ENCODE measurements around the gene NFATC1. TPM values are rescaled to one million over a fixed set of nuclear protein-coding genes. Genes with fewer than 3 reads are reported as not detected.

Gene NFATC1
- polyA plus RNA-seq, 1 donor from 2014 or later, result 0.37 TPM

- Histone ChIP-seq H3K27me3 (ENCODE audit: insufficient read depth, low read depth, low read length) (no peaks in the 10 kb centered on the region), H3F3A (ENCODE audit: insufficient read depth, low read length, poor library complexity, severe bottlenecking) (no peaks in the 10 kb centered on the region), H3K9me3 (ENCODE audit: low read length) (peaks cover 8% of the 10 kb centered on the region), H4K20me1 (ENCODE audit: insufficient read depth) (no peaks in the 10 kb centered on the region), H3K27ac (ENCODE audit: low read length) (no peak overlapping the region), H3K4me3 (ENCODE audit: low read length) (no peak overlapping the region), H3K9ac (ENCODE audit: low read length) (no peak overlapping the region), H3K4me2 (ENCODE audit: low read length) (no peak overlapping the region), H2AFZ (ENCODE audit: low read depth, low read length) (no peak overlapping the region), H3K9me2 (ENCODE audit: insufficient read depth, low read length) (no peaks in the 10 kb centered on the region), H3K36me3 (ENCODE audit: insufficient read depth, low read length) (no peaks in the 10 kb centered on the region), H3K79me2 (replicated peaks; ENCODE audit: insufficient read depth, low read length) (no peaks in the 10 kb centered on the region)
- TF ChIP-seq RAD21 (conservative IDR thresholded peaks at IDR 0.05), result no peak
- TF ChIP-seq EZH2 (IDR thresholded peaks at IDR 0.05; ENCODE audit: borderline replicate concordance, insufficient read depth, low read length, poor library complexity, severe bottlenecking), result no peak
- TF ChIP-seq TAF1 (IDR thresholded peaks at IDR 0.05; ENCODE audit: low read depth), result no peak
- TF ChIP-seq MXI1 (conservative IDR thresholded peaks at IDR 0.05; ENCODE audit: poor library complexity, severe bottlenecking), result no peak
- no peak for TF ChIP-seq CTCF (IDR thresholded peaks at IDR 0.05; ENCODE audit: poor library complexity, severe bottlenecking)
Measured at GRCh38 chr18:79570266-79571201, 174.8 kb downstream of the NFATC1 start.

- Histone ChIP-seq H3K9ac (ENCODE audit: low read length) (no peak overlapping the region), H3K79me2 (replicated peaks; ENCODE audit: insufficient read depth, low read length) (no peaks in the 10 kb centered on the region), H4K20me1 (ENCODE audit: insufficient read depth) (no peaks in the 10 kb centered on the region), H3F3A (ENCODE audit: insufficient read depth, low read length, poor library complexity, severe bottlenecking) (no peaks in the 10 kb centered on the region), H3K4me3 (ENCODE audit: low read length) (no peak overlapping the region), H3K27me3 (ENCODE audit: insufficient read depth, low read depth, low read length) (no peaks in the 10 kb centered on the region), H3K9me2 (ENCODE audit: insufficient read depth, low read length) (no peaks in the 10 kb centered on the region), H3K36me3 (ENCODE audit: insufficient read depth, low read length) (no peaks in the 10 kb centered on the region), H3K4me2 (ENCODE audit: low read length) (no peak overlapping the region), H3K27ac (ENCODE audit: low read length) (no peak overlapping the region), H3K9me3 (ENCODE audit: low read length) (peaks cover 8% of the 10 kb centered on the region), H2AFZ (ENCODE audit: low read depth, low read length) (no peak overlapping the region)
- TF ChIP-seq REST (IDR thresholded peaks at IDR 0.05; ENCODE audit: borderline replicate concordance) (no peak), TAF1 (IDR thresholded peaks at IDR 0.05; ENCODE audit: low read depth) (no peak), EP300 (conservative IDR thresholded peaks at IDR 0.05; ENCODE audit: poor library complexity, severe bottlenecking) (no peak), SMC3 (conservative IDR thresholded peaks at IDR 0.05; ENCODE audit: poor library complexity) (no peak), RAD21 (conservative IDR thresholded peaks at IDR 0.05) (no peak), EZH2 (IDR thresholded peaks at IDR 0.05; ENCODE audit: borderline replicate concordance, insufficient read depth, low read length, poor library complexity, severe bottlenecking) (no peak), CTCF (IDR thresholded peaks at IDR 0.05; ENCODE audit: poor library complexity, severe bottlenecking) (no peak), POLR2AphosphoS5 (IDR thresholded peaks at IDR 0.05) (no peak), MXI1 (conservative IDR thresholded peaks at IDR 0.05; ENCODE audit: poor library complexity, severe bottlenecking) (no peak)
Measured at GRCh38 chr18:79571211-79572092, 175.7 kb downstream of the NFATC1 start.
